Effector CD8-positive, alpha-beta T cell (primary cell): Measurements from ENCODE around the gene CCL5.
"Not testable (repeated sequence)": the region's sequence is repeated elsewhere in the genome, so short reads cannot be mapped to it uniquely, and the experiment has no call there.

Experiments
- DNase-seq: peaks from one replicate; lab custom pipeline; 2025; lab: John Stamatoyannopoulos, UW

CCL5 gene

GRCh38 chr17:35898283-35899070 lies 18.3 kb upstream of the CCL5 start:
- DNase-seq = no peak

- not testable (repeated sequence) for DNase-seq
Measured at GRCh38 chr17:35897772-35898171, 17.6 kb upstream of the CCL5 start.

- DNase-seq = no peak
Measured at GRCh38 chr17:35895636-35896587, 15.8 kb upstream of the CCL5 start.

- no peak for DNase-seq
Measured at GRCh38 chr17:35894206-35894605, 14.0 kb upstream of the CCL5 start.

- DNase-seq = no peak
Measured at GRCh38 chr17:35893751-35894150, 13.6 kb upstream of the CCL5 start.

DNA sequence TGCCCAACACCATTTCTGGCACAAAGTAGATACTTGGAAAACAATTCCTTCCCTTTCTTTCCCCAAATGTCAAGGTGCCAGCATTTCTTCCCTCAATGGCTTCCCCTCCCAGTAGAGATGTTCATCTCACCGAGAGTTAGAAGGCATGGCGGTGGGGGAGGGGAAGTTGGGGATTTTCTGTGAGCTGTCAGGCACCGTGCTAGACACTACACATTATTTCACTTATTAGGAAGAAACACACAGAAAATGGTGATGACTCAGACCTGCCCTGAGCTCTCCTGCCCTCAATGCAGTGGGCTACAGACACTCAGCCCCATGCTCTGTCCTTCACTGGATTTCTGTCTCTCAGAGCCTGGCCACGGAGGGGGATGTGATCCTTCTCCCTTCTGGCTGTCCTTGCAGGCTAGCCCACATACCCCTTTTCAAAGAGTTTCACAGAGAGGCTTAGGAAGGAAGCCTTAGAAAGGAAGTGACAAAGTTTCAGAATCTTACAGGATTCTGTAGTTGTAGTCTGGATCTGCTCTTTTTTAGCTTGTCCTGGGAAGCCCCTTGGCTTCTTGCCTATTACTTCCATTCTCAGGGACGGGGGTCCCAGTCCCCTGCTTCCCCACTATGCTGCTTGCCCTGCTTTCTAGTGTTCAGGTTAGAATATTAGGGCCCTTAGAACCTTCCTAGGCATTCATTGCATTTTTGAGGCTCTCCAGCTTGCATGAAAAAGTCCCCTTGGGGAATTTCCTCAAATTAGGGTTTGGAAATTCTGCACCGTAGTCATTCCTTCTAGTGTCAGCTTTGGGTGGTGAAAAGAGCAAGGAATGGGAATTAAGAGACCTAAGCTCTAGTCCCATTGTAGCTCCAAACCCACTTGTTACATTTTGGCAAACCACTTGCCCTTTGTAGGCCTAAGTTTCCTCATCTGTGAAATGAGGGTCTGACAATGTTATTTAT lies 12.2 kb upstream of the CCL5 start:
- DNase-seq = no peak

- DNase-seq = no peak
Measured at GRCh38 chr17:35891269-35891668, 11.1 kb upstream of the CCL5 start.

- DNase-seq = no peak
Measured at GRCh38 chr17:35890774-35891155, 10.6 kb upstream of the CCL5 start.

DNA sequence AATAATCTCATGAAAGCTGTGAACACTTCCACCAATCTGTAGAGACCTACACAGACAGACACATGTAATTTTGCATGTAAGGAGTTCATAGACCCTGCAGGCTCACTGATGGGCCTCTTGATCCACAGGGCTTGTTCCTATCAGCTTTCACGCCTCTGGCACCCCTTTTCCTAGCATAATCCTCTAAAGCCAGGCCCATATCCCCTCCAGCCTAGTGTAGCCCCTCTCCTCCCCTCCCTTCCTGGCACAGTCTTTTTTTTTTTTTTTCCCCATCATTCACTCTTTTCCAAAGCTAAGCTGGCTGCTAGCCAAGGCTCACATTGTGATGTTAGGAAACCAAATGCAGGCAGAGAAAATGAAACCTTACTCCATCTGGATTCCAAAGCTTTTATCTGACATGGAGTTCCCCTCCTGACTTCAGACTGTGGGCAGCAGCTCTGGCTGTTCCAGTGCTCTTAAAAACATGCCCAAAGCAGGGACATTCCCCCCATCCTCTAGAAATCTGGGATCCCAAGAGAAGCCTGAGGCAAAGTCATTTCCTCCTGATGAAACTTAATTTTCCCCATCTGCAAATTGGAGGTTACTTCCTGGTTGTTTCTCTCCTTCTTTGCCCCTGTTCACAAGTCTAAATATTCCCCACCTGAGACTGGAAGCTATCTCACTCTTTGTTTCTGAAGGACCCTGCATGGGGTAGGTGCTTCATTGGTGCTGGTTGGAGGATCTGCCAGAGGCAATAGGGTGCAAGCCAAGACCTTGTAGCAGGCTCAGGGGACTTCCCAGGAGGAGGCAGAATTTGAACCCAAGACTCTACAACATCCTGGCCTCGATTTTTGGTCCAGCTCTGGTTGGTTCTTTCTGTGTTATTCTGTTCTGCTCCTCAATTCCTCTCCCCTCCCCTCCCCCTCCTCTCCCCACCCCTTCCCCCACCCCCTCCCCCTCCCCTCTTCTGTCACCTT lies 9.9 kb upstream of the CCL5 start:
- no peak for DNase-seq

DNA sequence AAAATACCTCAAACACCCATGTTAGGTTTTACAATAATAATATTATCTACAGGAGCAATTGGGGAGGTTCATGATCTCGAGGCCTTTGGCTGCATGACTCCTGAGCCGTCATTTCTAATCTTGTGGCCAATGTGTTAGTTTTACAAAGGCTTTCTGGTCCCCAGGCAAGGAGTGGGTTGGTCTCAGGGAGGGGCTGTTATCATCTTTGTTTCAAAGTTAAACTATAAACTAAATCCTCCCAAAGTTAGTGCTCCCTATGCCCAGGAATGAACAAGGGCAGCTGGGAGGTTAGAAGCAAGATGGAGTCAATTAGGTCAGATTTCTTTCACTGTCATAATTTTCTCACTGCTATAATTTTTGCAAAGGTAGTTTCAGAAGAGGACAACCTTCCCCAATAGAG lies 9.1 kb upstream of the CCL5 start:
- DNase-seq = no peak

DNA sequence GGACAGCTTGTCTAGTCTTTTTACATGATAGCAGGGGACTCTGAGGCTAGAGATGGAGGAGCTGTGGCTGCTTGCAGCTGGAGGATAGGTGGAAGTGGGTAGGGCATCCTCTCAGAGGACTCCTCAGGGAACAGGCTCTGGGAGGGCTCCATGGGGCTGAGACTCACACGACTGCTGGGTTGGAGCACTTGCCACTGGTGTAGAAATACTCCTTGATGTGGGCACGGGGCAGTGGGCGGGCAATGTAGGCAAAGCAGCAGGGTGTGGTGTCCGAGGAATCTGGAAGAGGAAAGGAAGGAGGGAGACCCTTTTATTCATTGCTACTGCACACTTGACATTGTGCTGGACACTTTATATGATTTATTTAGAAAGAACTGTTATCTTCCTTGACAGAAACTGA lies 1.8 kb downstream of the CCL5 start:
- DNase-seq = no peak

GRCh38 chr17:35877345-35878029 lies 2.7 kb downstream of the CCL5 start:
- no peak for DNase-seq

- DNase-seq = no peak
Measured at GRCh38 chr17:35876534-35876933, 3.6 kb downstream of the CCL5 start.

- DNase-seq = no peak
Measured at GRCh38 chr17:35875800-35876139, 4.4 kb downstream of the CCL5 start.

DNA sequence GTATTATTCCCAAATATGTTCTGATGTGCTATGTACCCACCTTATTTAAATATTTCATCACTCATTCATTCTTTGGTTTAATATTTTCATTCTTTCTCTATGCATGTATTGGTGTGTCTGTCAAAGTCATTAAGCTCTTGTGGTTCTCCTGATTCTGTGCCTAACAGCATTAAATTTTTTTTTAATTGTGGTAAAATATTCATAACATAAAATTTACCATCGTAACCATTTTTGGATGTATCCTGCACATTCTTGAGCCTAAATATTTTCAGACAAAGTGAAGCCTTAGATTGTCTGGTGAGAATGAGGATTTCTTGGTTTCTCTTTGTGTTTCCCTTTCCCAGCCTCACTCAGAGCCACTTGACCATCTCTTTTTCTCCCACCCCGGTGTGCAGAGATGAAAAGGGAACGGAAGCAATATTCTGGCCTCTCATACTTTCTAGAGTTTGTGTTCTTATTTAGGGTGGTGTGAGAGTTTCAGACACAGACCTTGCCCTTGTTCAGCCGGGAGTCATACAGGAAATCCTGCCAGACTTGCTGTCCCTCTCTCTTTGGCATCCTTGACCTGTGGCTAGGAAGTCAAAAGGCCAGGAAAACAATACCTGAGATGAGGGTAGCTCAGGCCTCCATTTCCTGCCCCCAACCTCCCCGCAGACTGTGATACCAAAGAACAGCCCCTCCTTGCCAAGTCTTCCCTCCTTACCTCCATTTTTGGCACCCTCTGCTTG lies 4.9 kb downstream of the CCL5 start:
- DNase-seq = no peak

GRCh38 chr17:35872196-35872980 lies 7.8 kb downstream of the CCL5 start:
- DNase-seq = no peak

GRCh38 chr17:35870906-35871819 lies 9.0 kb downstream of the CCL5 start:
- no peak for DNase-seq

DNA sequence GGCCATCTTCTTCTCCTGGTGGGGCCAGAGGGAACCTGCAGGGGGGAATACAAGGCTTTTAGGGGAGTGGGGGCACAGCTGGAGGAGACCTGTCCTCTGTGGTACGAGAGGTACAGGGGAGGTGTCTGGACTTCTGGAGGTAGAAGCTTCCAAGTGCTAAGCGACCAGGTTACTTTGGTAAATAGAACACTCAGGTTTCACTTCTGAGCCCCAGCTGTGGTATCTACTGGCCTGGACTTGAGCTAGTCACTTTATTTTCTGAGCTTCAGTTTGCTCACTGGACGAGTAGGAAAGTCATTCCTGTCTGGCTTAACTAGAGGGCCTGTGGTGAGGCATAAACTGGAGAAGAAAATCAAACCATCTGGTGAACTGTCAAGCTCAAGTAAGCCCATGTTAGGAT lies 11.4 kb downstream of the CCL5 start, which contains the start of gene HEATR9:
TSS of gene HEATR9 (minus strand) at position 155 of the 400 bp plus-strand sequence. CDS start at position 6, 149 bp downstream.
- no peak for DNase-seq
